ENCODE results near the gene SPRED2. TPM values are rescaled to one million over a fixed set of nuclear protein-coding genes. Genes with fewer than 3 reads are reported as not detected.

Gene SPRED2
- total and polyA plus RNA-seq, 12 donors = 10.2 to 20.7 (median 17.0) TPM

DNA sequence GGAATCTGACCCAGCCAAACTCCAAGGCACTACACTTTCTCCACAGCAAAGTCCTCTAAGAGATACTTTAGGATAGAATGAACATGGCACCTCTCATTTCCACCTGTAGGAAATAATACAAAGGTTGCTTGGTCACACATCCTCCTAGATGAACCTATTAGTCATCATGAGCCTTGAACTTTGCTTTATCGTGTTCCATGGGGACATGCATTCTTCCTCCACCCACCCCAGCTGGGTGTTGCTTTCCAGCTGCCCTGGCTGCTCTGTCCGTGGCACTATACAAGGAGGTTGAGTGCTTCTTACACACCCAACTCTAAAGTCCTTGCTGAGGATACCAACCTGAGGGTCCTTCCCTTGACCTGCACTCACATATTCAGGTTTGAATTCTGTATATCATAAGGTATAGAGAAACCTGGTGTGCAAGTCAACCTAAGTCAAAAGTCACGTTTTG, 52.7 kb downstream of the SPRED2 start:
- no peak overlapping the region for H3K4me3 ChIP-seq
- TF ChIP-seq, protein P1, sequence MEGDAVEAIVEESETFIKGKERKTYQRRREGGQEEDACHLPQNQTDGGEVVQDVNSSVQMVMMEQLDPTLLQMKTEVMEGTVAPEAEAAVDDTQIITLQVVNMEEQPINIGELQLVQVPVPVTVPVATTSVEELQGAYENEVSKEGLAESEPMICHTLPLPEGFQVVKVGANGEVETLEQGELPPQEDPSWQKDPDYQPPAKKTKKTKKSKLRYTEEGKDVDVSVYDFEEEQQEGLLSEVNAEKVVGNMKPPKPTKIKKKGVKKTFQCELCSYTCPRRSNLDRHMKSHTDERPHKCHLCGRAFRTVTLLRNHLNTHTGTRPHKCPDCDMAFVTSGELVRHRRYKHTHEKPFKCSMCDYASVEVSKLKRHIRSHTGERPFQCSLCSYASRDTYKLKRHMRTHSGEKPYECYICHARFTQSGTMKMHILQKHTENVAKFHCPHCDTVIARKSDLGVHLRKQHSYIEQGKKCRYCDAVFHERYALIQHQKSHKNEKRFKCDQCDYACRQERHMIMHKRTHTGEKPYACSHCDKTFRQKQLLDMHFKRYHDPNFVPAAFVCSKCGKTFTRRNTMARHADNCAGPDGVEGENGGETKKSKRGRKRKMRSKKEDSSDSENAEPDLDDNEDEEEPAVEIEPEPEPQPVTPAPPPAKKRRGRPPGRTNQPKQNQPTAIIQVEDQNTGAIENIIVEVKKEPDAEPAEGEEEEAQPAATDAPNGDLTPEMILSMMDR (IDR thresholded peaks at IDR 0.05) = no peak
- ATAC-seq = no peak
- peaks cover 0 to 6% (median 0%) of the 10 kb centered on the region in 9 donors for H3K36me3 ChIP-seq
- 85 to 93% methylated on average over 3 of the region's 3 CpGs for WGBS, 2 donors
- H3K27ac ChIP-seq = no peak overlapping the region
- intact Hi-C loops (cut with DNase I) = loop anchor here in 7 of 10 donors (5.0 kb wide), 4 partner anchors 32 to 67 kb away; partner anchors contain the start of gene SPRED2 (in 3 of the 7)
- no peaks in the 10 kb centered on the region for H3K9me3 ChIP-seq
- no peak for DNase-seq
- H3K27me3 ChIP-seq = no peaks in the 10 kb centered on the region
- H3K4me1 ChIP-seq = peaks cover 13 to 82% (median 59%) of the 10 kb centered on the region in 9 donors

DNA sequence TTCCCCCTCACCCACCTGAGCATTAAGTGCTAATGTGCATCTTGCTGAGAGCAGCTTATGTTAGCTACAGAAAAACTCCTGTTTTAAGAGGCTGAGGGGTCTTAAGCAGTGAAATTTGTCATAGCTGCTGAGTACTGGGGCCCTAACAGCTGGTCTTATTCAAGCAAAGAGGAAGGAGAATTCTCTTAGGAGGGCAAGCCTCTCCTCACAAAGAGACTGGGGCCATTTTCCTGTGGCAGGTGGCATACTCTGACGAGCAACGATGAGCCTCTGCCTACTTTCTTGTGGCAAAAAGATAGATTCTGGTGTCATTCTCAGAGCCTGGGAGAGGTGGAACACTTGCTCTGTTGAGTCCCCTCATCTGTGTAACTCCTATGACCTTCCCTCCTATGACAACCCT, 53.2 kb downstream of the SPRED2 start:
- WGBS, 2 donors = 76 to 88% methylated on average over 2 of the region's 2 CpGs
- TF ChIP-seq, protein P1 (IDR thresholded peaks at IDR 0.05) = no peak
- no peak overlapping the region for H3K27ac ChIP-seq
- DNase-seq = no peak
- no peaks in the 10 kb centered on the region for H3K27me3 ChIP-seq
- H3K9me3 ChIP-seq = no peaks in the 10 kb centered on the region
- intact Hi-C loops (cut with DNase I) = no loop called here
- peaks cover 0 to 7% (median 0%) of the 10 kb centered on the region in 9 donors for H3K36me3 ChIP-seq
- peaks cover 10 to 82% (median 54%) of the 10 kb centered on the region in 9 donors for H3K4me1 ChIP-seq
- ATAC-seq = no peak
- H3K4me3 ChIP-seq = no peak overlapping the region

DNA sequence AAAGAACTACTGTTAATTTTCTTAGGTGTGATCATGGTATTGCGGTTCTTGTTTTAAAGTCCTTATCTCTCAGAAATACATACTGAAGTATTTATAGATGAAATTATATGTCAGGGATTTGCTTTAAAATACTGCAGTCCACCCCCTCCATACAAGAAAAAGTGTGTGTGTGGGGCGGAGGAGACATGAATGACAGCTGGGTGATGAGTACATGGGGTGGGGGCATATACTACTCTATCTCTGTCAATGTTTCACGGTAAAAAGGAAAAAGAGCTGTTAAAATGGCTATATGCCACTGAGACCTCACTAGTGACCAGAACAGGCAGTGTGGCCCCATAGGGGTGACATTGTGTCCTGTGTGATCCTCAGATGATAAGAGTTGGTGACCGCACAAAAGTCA, 54.1 kb downstream of the SPRED2 start:
- no peaks in the 10 kb centered on the region for H3K27me3 ChIP-seq
- no peak overlapping the region for H3K4me3 ChIP-seq
- no peaks in the 10 kb centered on the region for H3K9me3 ChIP-seq
- peaks cover 0 to 7% (median 0%) of the 10 kb centered on the region in 9 donors for H3K36me3 ChIP-seq
- peaks cover 6 to 82% (median 49%) of the 10 kb centered on the region in 9 donors for H3K4me1 ChIP-seq
- intact Hi-C loops (cut with DNase I) = no loop called here
- TF ChIP-seq, protein P1 (IDR thresholded peaks at IDR 0.05) = no peak
- ATAC-seq = no peak
- WGBS, 2 donors = 87 to 89% methylated on average over 4 of the region's 4 CpGs
- no peak for DNase-seq
- peak overlapping the region in 1 of 10 donors; percentile 12 for H3K27ac ChIP-seq

GRCh38 chr2:65377556-65378192, 54.7 kb downstream of the SPRED2 start:
- no peaks in the 10 kb centered on the region for H3K9me3 ChIP-seq
- no peak overlapping the region for H3K4me3 ChIP-seq
- H3K27ac ChIP-seq = peak overlapping the region in 1 of 10 donors; percentile 12
- TF ChIP-seq, protein P1 (IDR thresholded peaks at IDR 0.05) = no peak
- H3K4me1 ChIP-seq = peaks cover 0 to 82% (median 46%) of the 10 kb centered on the region in 9 donors
- WGBS, 2 donors = 52 to 54% methylated on average over 5 of the region's 5 CpGs
- ATAC-seq (peak in 7 of 8 donors; percentile 25 to 85 (median 51)), DNase-seq (no peak)
- H3K27me3 ChIP-seq = no peaks in the 10 kb centered on the region
- peaks cover 0 to 7% (median 0%) of the 10 kb centered on the region in 9 donors for H3K36me3 ChIP-seq
- intact Hi-C loops (cut with DNase I) = no loop called here
